T47D (cell line): ENCODE results near the gene DYNLRB1.

Experiments used
- DNase-seq, 2 experiments: peaks; one replicate each; pipeline versions ENCODE4 v3.0.0 to v3.0.0-alpha.2; 2011 to 2012; ENCODE audit warnings: low read depth in 1 of 2, low spot score in 1 of 2
- JUND ChIP-seq: IDR thresholded peaks from 2 replicates; pipeline ENCODE4 v1.6.1; 2012; ENCODE audit warnings: low read depth
- in situ Hi-C: cut with HindIII; loops from 2 replicates; pipeline ENCODE4 v1.10.0; 2016; ENCODE audit warnings: low sequenced_read_pairs, low pct_unique_long_range_greater_than_20kb

The DYNLRB1 gene

DNA sequence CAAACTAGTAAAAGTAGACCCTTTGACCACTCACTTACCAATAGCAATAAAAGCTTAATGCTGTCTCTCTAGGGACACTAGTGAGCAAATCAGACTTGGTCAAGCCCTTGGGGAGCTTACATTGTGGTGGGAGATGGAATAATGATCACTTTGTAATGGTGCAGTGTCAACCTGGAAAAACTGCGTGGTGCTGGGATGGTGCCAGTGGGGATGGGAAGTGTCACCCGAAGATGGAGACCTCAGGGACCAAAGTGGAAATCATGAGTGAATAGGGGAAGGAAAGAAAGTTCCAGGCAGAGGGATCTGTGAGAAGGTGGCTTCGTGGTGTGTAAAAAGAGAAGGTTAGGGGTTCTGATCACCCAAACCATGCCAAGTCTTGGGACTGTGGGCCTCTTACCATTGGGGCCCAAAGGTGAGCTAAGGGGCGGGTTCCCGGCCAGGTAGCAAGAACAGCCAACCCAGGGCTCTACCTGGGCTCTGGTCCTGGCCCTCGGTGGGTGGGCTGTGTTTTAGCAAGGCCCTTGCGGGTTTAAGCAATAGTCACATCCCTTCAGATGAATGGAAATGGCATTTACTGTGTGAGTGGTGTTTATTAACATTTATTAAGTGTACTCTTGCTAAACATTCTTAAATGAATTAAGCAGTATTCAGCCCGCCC, 15.5 kb downstream of the DYNLRB1 start:
- in situ Hi-C loops = no loop called here
- TF ChIP-seq JUND = no peak
- DNase-seq = no peak

DNA sequence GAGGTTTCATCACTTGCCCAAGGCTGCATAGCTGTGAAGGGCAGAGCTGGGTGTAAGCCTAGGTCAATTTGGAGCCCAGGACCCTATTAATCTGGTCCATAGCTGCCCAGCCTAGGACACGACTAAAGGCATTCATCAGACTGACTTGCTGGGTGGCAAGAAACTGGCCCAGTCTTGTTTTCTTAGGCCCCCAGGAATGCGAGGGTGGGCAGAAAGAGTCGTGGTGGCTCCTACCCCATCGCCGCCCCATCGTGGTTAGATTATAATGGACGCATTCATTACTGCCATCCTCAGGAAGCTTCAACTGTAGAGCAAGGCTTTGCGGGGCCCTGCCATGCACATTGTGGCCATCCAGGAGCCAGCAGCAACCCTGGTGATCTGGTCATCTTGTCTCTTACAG, 16.1 kb downstream of the DYNLRB1 start:
- in situ Hi-C loops = no loop called here
- DNase-seq = no peak
- no peak for TF ChIP-seq JUND

DNA sequence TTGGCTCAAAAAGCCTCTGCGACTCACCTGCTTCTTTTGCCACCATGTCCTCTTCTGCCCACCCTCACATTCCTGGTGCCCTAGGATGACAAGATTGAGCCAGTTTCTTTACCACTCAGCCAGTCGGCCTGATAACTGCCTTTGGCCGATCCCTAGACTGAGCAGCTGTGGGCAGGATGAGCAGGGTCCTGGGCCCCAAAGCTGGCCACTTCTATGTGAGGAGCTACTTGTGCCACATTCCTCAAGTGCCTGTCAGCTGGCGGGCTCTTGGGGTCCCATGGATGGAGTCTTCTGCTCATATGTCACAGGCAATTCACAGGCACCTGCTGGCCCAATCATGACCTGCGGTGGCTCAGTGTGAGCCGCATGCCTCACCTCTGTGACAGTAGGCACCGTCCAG, 16.5 kb downstream of the DYNLRB1 start:
- no peak for DNase-seq
- in situ Hi-C loops = no loop called here
- TF ChIP-seq JUND = no peak

DNA sequence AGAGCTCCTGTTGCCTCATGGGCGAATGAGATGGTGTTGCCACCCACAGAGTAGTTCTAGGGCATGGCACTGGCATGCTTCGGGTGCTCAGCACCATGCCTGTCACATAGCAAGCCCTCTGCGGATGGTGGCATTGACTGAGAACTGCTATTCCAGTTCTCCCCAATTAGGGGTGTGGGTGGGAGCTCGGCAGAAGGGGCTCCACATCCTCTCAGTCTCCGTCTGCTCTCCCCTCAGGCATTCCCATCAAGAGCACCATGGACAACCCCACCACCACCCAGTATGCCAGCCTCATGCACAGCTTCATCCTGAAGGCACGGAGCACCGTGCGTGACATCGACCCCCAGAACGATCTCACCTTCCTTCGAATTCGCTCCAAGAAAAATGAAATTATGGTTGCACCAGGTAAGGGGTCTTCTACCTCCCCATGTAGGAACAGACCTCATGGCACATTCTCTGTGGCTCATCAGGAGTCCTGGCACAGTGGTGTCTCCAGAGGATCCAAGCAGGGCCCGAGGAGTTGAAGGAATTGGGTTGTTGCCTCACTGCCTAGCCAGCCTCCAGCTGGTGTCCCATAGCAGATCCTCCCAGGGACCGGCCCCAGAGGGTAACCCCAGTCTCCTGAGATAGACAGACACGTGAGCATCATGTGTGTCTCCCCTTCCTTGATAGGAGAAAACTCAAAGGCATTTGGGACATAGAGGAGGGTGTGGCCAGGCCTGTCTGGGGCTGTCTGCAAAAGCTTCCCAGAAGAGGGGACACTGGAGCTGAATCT, 18.4 kb downstream of the DYNLRB1 start:
- no peak for DNase-seq
- no peak for TF ChIP-seq JUND
- in situ Hi-C loops = no loop called here

DNA sequence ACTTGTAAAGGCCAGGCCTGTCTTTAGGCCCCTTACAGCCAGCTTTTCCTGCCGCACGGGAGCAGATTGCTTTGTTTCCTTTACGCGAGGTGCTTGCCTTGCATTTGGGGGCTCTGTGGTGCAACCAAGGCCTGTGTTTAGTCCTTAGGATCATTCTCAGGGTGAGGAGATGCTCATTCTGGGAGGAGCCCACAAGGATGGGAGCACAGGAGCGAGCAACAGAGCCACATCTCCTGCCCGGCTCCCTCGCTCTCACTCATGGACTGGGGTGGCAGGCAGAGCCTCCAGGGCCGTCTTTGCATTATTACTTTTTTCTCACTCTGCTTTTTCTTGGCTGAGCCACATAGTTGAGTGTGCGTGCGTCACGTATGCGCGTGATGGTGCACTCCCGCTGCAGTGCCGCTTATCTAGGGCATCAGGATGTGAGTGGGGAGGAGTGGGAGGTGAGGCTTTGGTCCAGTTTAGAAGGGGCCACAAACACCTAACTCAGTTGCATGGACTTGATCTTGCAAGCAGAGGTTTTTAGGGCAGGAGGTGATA, 19.1 kb downstream of the DYNLRB1 start:
- no peak for DNase-seq
- in situ Hi-C loops = no loop called here
- TF ChIP-seq JUND = no peak

DNA sequence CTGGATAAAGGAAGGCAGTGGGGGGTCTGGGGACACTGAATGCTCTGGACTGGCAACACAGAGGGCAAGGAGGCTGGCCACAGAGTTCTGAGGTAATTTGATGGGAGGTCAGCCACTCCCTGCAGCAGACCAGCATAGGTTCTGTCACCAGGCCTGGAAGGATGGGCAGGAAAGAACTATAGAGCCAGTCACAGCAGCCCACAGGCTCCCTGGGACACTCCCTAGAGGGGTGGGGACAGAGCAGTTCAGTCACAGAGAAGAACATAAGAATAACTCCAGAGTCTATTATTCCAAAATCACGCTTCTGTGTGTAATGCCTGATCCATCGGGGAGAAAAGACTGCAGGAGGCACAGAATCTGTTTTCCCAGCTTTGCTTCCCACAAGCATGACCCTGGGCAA, 19.6 kb downstream of the DYNLRB1 start:
- in situ Hi-C loops = no loop called here
- TF ChIP-seq JUND = no peak
- no peak for DNase-seq

DNA sequence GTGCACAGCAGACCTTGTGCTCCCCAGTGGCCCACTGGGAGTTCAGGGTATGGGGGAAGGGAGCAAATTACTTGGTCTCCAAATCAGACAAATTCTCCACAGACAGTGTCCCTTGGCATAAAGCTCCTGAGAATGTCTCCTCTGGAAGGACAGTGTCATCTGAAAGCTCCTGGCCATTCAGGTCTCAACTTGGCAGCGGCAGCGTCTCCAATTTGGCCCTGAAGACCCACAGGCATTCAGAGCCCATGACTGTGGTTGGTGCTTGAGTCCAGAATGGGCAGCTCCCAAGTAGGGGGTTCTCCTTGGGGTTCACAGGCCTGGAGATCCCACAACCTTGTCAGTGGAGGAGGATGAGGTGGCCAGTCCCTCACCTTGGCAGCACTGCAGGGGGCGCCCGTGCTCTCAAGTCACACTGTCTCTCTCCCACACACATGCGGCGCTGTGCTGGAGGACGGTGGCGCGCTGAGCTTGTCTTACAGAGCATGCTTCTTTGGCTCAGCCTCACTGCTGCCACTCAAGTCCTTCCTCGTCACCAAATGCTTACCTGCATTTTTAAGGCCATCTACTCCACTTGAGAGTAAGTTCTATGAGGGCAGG, 20.7 kb downstream of the DYNLRB1 start:
- no peak for TF ChIP-seq JUND
- in situ Hi-C loops = no loop called here
- DNase-seq = peak in 1 of 2 experiments; percentile 48

DNA sequence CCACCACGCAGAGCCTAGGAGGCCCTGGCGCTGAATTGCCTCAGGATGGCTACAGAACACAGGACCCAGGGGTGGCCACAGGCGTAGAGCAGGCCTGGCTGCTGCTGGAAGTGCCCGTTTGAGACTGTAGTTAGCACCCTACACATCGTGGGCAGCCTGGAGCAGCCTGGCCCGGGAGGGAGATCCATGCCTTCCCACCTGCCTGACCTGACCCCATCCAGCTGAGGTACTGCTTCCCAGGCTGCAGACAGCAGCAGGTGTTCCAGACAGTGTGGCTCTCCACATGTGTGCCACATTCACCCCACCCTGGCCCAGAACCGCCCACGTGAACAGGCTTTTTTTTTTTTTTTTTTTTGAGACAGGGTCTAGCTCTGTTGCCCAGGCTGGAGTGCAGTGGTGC, 21.4 kb downstream of the DYNLRB1 start:
- no peak for TF ChIP-seq JUND
- no peak for DNase-seq
- in situ Hi-C loops = no loop called here

DNA sequence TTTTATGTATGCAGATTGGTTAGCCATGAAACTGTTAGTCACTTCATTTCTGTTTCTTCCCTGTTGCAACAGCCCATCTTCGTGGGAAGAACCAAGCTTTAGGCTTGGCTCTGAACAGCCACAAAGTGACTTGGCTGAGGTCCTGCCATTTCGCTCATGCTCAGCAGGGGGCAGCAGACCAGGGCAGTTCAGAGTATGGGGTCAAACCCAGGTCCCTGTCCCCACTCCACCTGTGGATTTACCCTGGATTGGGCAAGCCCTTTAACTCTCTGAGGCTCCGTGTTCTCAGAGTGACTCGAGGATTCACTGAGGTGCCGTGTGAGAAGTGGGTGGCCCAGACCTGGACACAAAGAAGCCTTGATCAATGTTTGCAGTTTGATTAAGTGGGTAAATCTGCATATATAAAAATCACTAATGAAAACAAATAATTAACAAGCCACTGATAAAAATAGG, 22.5 kb downstream of the DYNLRB1 start:
- no peak for TF ChIP-seq JUND
- peak; percentile 52 to 70 for DNase-seq
- in situ Hi-C loops = no loop called here

DNA sequence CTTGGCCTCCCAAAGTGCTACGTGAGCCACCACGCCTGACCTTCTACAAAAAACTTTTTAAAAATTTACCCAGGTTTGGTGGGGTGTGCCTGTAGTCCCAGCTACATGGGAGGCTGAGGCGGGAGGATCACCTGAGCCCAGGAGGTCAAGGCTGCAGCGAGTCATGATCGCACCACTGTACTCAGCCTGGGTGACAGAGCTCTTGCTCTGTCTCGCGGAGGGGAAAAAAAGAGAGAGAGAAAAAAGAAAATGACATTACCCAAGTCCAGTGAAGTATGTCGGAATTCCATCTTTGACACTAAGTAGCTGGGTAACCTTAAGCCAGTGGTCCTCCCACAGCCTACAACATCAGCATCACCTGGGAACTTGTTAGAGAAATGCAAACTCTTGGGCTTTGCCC, 23.5 kb downstream of the DYNLRB1 start:
- in situ Hi-C loops = no loop called here
- DNase-seq = no peak
- TF ChIP-seq JUND = no peak

DNA sequence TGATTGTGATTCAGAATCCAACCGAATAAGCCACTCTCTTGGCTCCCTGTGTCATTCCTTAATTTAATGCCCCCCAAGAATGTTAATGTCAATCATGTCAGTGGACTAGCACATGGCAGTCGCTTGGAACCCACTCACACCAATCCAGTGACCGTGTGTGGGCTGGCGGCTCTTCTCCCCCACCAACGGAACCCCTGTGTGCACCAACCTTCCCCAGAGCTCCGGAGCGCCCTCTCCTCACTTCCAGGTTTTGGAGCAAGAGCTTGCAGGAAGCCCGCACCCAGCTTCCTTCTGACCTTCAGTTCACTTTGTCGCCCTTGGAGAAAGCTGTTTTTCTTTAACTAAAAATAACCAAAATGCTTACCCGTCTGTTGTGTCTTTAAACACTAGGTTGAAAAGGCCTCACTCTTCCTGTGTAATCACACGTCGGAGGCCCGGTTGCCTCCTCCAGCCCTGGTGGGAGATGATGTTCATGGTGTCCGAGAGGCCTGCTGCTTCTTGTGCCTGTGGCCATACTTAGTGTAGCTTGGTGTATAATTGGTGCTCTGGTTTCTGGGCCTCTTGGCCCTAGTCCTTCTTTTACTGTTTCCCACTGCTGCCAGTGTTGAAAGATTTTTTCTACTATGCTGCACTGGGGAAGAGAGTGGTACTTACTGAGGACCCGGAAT, 24.5 kb downstream of the DYNLRB1 start:
- in situ Hi-C loops = no loop called here
- no peak for TF ChIP-seq JUND

DNA sequence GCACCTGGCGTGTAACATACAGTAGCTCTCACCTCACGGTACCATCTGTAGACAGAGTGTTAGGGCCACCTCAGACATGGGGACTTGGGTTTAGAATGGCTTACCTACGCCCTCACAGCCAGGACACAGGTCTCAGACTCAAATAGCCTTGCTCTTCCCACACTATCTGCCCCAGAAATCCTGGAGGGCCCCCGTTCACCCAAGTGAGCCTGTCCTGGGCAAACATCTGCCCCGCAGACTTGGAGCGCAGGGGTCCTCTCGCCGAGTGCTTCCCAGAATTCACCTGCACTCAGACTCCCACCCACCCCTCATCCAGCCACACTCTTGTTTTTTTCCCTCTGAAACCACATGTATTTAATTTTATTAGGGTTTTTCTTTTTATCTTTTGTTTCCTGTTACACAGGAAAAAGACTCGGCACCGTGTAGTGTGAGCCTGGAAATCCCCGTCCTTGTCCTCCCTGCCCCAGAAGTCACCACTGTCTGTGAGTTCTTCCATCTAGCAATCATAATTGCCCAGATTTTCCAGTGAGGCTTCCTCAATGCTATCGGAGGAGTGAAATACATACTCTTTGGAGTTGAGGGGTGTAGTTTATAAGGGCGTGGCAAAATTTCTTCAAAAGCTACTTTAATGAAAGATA, 25.2 kb downstream of the DYNLRB1 start:
- TF ChIP-seq JUND = no peak
- in situ Hi-C loops = no loop called here
- DNase-seq = no peak

More for the DNA sequence above, 24.5 kb downstream of the DYNLRB1 start:
- no peak for DNase-seq

DNA sequence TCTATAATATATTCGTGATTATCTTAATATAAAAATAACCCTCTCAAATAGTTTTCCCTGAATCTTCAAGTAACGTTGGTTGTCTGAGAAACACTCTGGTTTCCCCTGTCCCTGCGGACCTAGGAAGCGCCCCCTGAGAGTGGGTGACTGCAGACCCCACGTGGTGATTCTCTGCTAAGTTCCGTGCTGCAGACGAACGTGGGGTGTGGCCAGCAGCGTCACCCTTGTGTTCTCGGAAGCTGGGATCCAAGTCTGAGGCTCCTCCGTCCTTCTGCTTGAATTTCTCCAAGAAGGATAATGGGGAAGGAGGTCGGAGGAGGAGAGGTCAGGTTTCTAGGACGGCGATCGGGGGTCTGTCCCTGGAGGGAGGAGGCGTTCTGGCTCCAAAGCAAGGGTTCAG, 25.7 kb downstream of the DYNLRB1 start:
- in situ Hi-C loops = no loop called here
- no peak for TF ChIP-seq JUND
- DNase-seq = no peak
